ENCODE results near the gene PLIN4.

Gene PLIN4

GRCh38 chr19:4500841-4501591, 17.3 kb downstream of the PLIN4 start:
- no peak overlapping the region for H3K4me3 ChIP-seq (ENCODE audit: low read depth, low read length)
- DNase-seq (ENCODE audit: low read depth) = no peak
- TF ChIP-seq CTCF (IDR thresholded peaks at IDR 0.05; ENCODE audit: control insufficient read depth, extremely low read depth, insufficient read depth) = no peak

GRCh38 chr19:4499855-4500254, 18.4 kb downstream of the PLIN4 start:
- no peak overlapping the region for H3K4me3 ChIP-seq (ENCODE audit: low read depth, low read length)
- no peak for DNase-seq (ENCODE audit: low read depth)
- no peak for TF ChIP-seq CTCF (IDR thresholded peaks at IDR 0.05; ENCODE audit: control insufficient read depth, extremely low read depth, insufficient read depth)

- no peak for TF ChIP-seq CTCF (IDR thresholded peaks at IDR 0.05; ENCODE audit: control insufficient read depth, extremely low read depth, insufficient read depth)
- no peak for DNase-seq (ENCODE audit: low read depth)
Measured at GRCh38 chr19:4499318-4499717, 19.0 kb downstream of the PLIN4 start.

DNA sequence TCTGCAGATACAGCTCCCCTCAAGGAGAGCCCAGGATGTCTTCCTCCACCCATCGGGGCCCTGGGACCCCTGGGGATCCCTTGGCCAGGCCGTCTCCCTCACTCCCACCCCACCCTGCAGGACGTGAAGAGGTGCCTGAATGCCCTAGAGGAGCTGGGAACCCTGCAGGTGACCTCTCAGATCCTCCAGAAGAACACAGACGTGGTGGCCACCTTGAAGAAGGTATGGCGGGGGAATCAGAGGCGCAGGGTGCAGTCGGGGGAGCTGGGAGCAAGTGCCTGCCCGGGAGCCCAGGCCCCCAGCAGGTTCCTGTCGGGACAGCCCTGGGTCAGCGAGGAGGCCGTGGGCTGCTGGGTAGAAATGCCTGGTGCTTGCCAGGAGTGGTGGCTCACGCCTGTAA, 19.6 kb downstream of the PLIN4 start:
- no peak overlapping the region for H3K4me3 ChIP-seq (ENCODE audit: low read depth, low read length)
- no peak for DNase-seq (ENCODE audit: low read depth)
- TF ChIP-seq CTCF (IDR thresholded peaks at IDR 0.05; ENCODE audit: control insufficient read depth, extremely low read depth, insufficient read depth) = no peak

More at GRCh38 chr19:4499318-4499717, 19.0 kb downstream of the PLIN4 start:
- H3K4me3 ChIP-seq (ENCODE audit: low read depth, low read length) = no peak overlapping the region

GRCh38 chr19:4497770-4498389, 20.4 kb downstream of the PLIN4 start:
- no peak for TF ChIP-seq CTCF (IDR thresholded peaks at IDR 0.05; ENCODE audit: control insufficient read depth, extremely low read depth, insufficient read depth)
- no peak overlapping the region for H3K4me3 ChIP-seq (ENCODE audit: low read depth, low read length)
- DNase-seq (ENCODE audit: low read depth) = no peak

DNA sequence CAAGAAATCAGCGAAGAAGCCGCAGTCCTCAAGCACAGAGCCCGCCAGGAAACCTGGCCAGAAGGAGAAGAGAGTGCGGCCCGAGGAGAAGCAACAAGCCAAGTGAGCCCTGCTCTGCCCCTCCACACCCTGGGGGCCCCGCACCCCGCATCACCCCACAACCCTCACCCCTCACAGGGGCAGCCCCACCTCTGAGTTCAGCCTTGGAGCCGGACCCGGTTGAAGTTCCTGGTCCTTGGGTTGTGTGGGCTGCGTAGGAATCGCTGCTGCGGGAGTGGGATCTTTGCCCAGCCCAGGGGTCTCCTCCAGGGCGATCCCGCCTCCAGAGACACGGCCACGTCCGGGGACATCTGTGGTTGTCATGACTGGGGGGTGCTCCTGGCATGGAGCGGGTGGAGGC, 22.0 kb downstream of the PLIN4 start:
- TF ChIP-seq CTCF (IDR thresholded peaks at IDR 0.05; ENCODE audit: control insufficient read depth, extremely low read depth, insufficient read depth) = no peak
- no peak for DNase-seq (ENCODE audit: low read depth)
- no peak overlapping the region for H3K4me3 ChIP-seq (ENCODE audit: low read depth, low read length)

All from LNCaP clone FGC (cell line).